ENCODE data around the gene MYBL2.
"Not testable (repeated sequence)": the region's sequence is repeated elsewhere in the genome, so short reads cannot be mapped to it uniquely, and the experiment has no call there.

Gene MYBL2

GRCh38 chr20:43752561-43753301 lies 85.8 kb downstream of the MYBL2 start:
- peak; percentile 83 for DNase-seq

GRCh38 chr20:43755390-43755789 lies 88.5 kb downstream of the MYBL2 start:
- peak; percentile 81 for DNase-seq

- DNase-seq = peak; percentile 79
Observed at GRCh38 chr20:43755851-43756250, 88.9 kb downstream of the MYBL2 start.

- not testable (repeated sequence) for DNase-seq
Observed at GRCh38 chr20:43757888-43758287, 91.0 kb downstream of the MYBL2 start.

- DNase-seq = no peak
Observed at GRCh38 chr20:43761386-43762340, 94.7 kb downstream of the MYBL2 start.

- no peak for DNase-seq
Observed at GRCh38 chr20:43762911-43763310, 96.0 kb downstream of the MYBL2 start.

GRCh38 chr20:43765916-43766315 lies 99.0 kb downstream of the MYBL2 start:
- DNase-seq = no peak

All from fibroblast of skin of right quadriceps (primary cell).